MV-4-11 (cell line): ENCODE results near the gene PCDHGA12.
"Not testable (repeated sequence)": the region's sequence is repeated elsewhere in the genome, so short reads cannot be mapped to it uniquely, and the experiment has no call there.

Experiments used
- DNase-seq: peaks from one replicate; lab custom pipeline; 2025; lab: John Stamatoyannopoulos, UW

The PCDHGA12 gene

DNA sequence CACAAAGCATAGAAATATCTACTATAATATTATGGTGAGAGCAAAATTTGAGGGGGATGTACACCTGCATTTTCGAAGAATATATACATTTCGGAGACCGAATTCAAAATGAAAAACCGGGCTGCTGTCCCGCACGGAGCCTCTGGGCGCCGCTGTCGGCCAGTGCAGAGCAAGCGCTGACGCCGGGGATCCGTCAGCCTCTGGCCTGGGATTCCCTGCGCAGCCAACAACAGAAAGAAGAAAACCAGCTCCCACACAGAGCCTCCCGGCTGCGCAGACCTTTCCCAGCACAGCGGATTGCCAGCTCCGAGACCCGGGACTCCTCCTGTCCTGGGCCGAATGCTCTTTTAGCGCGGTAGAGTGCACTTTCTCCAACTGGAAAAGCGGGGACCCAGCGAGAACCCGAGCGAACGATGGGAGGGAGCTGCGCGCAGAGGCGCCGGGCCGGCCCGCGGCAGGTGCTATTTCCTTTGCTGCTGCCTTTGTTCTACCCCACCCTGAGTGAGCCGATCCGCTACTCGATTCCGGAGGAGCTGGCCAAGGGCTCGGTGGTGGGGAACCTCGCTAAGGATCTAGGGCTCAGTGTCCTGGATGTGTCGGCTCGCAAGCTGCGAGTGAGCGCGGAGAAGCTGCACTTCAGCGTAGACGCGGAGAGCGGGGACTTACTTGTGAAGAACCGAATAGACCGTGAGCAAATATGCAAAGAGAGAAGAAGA lies 22.4 kb upstream of the PCDHGA12 start, which contains the start of gene PCDHGB6:
Gene PCDHGB6, plus strand, starts transcription at position 232 of the 716 bp plus-strand sequence. Its CDS starts 182 bp downstream, at position 414.
- DNase-seq, result not testable (repeated sequence)

DNA sequence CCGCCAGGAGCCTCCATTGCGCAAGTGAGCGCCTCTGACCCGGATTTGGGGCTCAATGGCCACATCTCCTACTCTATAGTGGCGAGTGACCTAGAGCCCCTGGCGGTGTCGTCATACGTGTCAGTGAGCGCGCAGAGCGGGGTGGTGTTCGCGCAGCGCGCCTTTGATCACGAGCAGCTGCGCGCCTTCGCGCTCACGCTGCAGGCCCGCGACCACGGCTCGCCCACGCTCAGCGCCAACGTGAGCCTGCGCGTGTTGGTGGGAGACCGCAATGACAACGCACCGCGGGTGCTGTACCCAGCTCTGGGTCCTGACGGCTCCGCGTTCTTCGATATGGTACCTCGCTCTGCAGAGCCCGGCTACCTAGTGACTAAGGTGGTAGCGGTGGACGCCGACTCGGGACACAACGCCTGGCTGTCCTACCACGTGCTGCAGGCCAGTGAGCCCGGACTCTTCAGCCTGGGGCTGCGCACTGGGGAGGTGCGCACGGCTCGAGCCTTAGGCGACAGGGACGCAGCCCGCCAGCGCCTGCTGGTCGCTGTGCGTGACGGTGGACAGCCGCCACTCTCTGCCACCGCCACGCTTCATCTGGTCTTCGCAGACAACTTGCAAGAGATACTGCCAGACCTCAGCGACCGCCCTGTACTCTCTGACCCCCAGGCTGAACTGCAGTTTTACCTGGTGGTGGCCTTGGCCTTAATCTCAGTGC lies 20.6 kb upstream of the PCDHGA12 start:
- DNase-seq, result no peak

DNA sequence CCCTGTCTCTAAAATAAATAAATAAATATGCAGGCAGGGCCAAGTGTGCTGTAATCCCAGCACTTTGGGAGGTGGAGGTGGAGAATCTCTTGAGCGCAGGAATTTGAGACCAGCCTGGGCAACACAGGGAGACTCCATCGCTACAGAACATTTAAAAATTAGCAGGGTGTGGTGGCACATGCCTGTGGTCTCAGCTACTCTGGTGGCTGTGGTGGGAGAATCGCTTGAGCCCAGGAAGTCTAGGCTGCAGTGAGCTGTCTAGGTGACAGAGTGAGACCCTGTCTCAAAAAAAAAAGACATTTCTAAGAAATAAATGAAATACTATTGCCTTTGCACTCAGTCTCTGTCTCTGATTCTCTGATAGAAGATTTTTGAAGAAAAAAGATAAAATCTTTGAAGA lies 18.7 kb upstream of the PCDHGA12 start:
- no peak for DNase-seq

DNA sequence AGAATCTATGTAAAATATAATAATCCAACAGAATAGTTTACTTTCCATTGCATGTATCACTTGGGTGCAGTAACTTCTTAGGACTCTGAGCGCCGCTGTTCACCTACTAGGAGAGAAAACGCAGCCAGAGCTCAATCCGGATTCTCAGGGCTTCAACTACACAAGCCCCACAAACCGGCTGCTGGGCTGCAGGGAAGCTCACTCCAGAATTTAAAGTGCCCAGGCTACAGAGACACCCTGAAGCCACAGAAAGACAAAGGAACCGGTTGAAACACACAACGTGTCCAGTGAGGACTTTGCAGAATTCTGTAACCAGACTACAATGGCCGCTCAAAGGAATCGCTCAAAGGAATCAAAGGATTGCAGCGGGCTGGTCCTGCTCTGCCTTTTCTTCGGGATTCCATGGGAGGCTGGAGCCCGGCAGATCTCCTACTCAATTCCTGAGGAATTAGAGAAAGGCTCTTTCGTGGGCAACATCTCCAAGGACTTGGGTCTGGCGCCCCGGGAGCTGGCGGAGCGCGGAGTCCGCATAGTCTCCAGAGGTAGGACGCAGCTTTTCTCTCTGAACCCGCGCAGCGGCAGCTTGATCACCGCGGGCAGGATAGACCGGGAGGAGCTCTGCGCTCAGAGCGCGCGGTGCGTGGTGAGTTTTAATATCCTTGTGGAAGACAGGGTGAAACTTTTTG lies 17.3 kb upstream of the PCDHGA12 start, which contains the start of gene PCDHGA10:
Gene PCDHGA10, plus strand, starts transcription at position 134 of the 686 bp plus-strand sequence. Its CDS starts 189 bp downstream, at position 323.
- peak; percentile 68 for DNase-seq

DNA sequence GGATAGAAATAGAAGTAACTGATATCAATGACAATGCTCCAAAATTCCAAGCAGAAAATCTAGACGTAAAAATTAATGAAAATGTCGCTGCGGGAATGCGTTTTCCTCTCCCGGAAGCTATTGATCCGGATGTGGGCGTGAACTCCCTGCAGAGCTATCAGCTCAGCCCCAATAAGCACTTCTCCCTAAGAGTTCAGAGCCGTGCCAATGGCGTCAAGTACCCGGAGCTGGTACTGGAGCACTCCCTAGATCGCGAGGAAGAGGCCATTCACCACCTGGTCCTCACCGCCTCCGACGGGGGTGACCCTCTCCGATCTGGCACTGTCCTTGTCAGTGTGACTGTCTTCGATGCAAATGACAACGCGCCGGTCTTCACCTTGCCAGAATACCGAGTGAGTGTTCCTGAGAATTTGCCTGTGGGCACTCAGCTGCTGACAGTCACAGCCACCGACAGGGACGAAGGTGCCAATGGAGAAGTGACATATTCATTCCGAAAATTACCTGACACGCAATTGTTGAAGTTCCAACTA lies 16.7 kb upstream of the PCDHGA12 start:
- DNase-seq, result no peak

DNA sequence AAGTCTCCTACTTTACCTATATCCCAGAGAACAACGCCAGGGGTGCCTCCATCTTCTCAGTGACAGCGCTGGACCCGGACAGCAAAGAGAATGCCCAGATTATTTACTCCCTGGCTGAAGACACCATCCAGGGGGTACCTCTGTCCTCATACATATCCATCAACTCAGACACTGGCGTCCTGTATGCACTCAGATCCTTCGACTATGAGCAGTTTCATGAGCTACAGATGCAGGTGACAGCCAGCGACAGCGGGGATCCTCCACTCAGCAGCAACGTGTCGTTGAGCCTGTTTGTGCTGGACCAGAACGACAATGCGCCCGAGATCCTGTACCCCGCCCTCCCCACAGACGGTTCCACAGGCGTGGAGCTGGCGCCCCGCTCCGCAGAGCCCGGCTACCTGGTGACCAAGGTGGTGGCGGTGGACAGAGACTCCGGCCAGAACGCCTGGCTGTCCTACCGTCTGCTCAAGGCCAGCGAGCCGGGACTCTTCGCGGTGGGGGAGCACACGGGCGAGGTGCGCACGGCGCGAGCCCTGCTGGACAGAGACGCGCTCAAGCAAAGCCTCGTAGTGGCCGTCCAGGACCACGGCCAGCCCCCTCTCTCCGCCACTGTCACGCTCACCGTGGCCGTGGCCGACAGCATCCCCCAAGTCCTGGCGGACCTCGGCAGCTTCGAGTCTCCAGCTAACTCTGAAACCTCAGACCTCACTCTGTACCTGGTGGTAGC lies 15.6 kb upstream of the PCDHGA12 start:
- not testable (repeated sequence) for DNase-seq

DNA sequence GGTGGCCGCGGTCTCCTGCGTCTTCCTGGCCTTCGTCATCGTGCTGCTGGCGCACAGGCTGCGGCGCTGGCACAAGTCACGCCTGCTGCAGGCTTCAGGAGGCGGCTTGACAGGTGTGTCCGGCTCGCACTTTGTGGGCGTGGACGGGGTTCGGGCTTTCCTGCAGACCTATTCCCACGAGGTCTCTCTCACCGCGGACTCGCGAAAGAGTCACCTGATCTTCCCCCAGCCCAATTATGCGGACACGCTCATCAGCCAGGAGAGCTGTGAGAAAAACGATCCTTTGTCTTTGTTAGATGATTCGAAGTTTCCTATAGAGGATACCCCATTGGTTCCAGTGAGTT lies 15.1 kb upstream of the PCDHGA12 start:
- DNase-seq, result not testable (repeated sequence)

DNA sequence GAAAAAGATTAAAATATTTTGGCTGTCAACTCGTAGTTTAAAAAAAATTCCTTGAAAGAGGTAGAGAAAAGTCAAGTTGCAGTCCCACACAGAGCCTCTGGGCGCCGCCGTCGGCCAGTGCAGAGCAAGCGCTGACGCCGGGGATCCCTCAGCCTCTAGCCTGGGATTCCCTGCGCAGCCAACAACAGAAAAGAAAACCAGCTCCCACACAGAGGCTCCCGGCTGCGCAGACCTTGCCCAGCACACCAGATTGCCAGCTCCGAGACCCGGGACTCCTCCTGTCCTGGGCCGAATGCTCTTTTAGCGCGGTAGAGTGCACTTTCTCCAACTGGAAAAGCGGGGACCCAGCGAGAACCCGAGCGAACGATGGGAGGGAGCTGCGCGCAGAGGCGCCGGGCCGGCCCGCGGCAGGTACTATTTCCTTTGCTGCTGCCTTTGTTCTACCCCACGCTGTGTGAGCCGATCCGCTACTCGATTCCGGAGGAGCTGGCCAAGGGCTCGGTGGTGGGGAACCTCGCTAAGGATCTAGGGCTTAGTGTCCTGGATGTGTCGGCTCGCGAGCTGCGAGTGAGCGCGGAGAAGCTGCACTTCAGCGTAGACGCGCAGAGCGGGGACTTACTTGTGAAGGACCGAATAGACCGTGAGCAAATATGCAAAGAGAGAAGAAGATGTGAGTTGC lies 12.7 kb upstream of the PCDHGA12 start, which contains the start of gene PCDHGB7:
Gene PCDHGB7, plus strand, starts transcription at position 184 of the 679 bp plus-strand sequence. Its CDS starts 183 bp downstream, at position 367.
- DNase-seq, result peak; percentile 49

DNA sequence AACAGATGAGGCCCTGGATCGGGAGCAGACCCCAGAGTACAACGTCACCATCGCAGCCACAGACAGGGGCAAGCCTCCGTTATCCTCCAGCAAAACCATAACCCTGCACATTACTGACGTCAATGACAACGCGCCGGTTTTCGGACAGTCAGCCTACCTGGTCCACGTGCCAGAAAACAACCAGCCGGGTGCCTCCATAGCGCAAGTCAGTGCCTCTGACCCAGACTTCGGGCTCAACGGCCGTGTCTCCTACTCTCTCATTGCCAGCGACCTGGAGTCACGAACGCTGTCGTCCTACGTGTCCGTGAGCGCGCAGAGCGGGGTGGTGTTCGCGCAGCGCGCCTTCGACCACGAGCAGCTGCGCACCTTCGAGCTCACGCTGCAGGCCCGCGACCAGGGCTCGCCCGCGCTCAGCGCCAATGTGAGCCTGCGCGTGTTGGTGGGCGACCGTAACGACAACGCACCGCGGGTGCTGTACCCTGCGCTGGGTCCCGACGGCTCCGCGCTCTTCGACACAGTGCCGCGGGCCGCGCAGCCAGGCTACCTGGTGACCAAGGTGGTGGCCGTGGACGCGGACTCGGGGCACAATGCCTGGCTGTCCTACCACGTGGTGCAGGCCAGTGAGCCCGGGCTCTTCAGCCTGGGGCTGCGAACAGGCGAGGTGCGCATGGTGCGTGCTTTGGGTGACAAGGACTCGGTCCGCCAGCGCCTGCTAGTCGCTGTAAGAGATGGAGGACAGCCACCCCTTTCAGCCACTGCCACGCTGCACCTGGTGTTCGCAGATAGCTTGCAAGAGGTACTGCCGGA lies 11.0 kb upstream of the PCDHGA12 start:
- no peak for DNase-seq

DNA sequence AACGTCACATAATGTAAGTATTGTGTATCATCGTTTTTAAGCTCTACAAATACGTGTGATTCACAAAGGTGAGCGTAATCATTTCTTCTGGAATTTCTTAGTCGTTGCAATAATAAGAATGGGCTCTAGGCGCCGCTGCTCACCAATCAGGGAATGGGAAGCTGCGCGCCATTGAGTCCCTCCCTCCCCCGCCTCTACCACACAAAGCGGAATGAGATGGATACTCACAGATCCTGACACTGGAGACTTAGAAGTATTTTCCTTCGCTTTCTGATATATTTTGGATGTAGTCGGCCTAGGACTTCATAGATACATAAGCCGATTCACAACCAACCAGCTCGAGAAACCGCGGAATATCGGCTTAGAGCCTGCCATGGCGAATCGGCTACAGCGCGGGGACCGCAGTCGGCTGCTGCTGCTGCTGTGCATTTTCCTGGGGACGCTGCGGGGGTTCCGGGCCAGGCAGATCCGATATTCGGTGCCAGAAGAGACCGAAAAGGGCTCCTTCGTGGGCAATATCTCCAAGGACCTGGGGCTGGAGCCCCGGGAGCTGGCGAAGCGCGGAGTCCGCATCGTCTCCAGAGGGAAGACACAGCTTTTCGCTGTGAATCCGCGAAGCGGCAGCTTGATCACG lies 9.3 kb upstream of the PCDHGA12 start, which contains the start of gene PCDHGA11:
Gene PCDHGA11, plus strand, starts transcription at position 197 of the 634 bp plus-strand sequence. Its CDS starts 177 bp downstream, at position 374.
- DNase-seq, result peak; percentile 57

DNA sequence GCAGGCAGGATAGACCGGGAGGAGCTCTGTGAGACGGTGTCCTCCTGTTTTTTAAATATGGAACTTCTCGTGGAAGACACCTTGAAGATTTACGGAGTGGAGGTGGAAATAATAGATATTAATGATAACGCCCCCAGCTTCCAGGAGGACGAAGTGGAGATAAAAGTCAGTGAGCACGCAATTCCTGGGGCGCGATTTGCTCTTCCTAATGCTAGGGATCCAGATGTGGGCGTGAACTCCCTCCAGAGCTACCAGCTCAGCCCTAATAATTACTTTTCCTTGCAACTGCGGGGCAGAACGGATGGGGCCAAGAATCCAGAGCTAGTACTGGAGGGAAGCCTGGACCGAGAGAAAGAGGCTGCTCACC lies 8.8 kb upstream of the PCDHGA12 start:
- DNase-seq, result no peak

DNA sequence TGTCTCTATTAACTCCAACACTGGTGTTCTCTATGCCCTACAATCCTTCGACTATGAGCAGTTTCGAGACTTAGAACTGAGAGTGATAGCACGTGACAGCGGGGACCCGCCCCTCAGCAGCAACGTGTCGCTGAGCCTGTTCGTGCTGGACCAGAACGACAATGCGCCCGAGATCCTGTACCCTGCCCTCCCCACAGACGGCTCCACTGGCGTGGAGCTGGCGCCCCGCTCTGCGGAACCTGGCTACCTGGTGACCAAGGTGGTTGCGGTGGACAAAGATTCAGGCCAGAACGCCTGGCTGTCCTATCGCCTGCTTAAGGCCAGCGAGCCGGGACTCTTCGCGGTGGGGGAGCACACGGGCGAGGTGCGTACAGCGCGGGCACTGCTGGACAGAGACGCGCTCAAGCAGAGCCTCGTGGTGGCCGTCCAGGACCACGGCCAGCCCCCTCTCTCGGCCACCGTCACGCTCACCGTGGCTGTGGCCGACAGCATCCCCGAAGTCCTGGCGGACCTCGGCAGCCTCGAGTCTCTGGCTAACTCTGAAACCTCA lies 7.5 kb upstream of the PCDHGA12 start:
- no peak for DNase-seq

DNA sequence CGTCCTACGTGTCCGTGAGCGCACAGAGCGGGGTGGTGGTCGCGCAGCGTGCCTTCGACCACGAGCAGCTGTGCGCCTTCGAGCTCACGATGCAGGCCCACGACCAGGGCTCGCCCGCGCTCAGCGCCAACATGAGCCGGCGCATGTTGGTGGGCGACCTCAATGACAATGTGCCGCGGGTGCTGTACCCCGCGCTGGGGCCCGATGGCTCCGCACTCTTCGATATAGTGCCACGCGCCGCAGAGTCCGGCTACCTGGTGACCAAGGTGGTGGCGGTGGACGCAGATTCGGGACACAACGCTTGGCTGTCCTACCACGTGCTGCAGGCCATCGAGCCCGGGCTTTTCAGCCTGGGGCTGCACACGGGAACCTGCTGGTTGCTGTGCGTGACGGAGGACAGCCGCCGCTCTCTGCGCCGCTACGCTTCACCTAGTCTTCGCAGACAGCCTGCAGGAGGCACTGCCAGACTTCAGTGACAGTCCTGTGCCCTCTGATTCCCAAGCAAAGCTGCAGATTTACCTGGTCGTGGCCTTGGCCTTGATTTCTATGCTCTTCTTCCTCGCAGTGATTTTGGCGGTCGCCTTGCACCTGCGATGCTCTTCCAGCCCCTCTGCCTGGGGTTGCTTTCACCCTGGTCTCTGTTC lies 2.4 kb upstream of the PCDHGA12 start:
- DNase-seq, result no peak

DNA sequence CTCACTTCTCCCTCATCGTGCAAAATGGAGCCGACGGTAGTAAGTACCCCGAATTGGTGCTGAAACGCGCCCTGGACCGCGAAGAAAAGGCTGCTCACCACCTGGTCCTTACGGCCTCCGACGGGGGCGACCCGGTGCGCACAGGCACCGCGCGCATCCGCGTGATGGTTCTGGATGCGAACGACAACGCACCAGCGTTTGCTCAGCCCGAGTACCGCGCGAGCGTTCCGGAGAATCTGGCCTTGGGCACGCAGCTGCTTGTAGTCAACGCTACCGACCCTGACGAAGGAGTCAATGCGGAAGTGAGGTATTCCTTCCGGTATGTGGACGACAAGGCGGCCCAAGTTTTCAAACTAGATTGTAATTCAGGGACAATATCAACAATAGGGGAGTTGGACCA lies 979 bp downstream of the PCDHGA12 start:
- DNase-seq, result no peak

DNA sequence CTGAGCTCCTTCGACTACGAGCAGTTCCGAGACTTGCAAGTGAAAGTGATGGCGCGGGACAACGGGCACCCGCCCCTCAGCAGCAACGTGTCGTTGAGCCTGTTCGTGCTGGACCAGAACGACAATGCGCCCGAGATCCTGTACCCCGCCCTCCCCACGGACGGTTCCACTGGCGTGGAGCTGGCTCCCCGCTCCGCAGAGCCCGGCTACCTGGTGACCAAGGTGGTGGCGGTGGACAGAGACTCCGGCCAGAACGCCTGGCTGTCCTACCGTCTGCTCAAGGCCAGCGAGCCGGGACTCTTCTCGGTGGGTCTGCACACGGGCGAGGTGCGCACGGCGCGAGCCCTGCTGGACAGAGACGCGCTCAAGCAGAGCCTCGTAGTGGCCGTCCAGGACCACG lies 2.0 kb downstream of the PCDHGA12 start:
- DNase-seq, result not testable (repeated sequence)

DNA sequence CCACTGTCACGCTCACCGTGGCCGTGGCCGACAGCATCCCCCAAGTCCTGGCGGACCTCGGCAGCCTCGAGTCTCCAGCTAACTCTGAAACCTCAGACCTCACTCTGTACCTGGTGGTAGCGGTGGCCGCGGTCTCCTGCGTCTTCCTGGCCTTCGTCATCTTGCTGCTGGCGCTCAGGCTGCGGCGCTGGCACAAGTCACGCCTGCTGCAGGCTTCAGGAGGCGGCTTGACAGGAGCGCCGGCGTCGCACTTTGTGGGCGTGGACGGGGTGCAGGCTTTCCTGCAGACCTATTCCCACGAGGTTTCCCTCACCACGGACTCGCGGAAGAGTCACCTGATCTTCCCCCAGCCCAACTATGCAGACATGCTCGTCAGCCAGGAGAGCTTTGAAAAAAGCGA lies 2.4 kb downstream of the PCDHGA12 start:
- DNase-seq, result not testable (repeated sequence)

DNA sequence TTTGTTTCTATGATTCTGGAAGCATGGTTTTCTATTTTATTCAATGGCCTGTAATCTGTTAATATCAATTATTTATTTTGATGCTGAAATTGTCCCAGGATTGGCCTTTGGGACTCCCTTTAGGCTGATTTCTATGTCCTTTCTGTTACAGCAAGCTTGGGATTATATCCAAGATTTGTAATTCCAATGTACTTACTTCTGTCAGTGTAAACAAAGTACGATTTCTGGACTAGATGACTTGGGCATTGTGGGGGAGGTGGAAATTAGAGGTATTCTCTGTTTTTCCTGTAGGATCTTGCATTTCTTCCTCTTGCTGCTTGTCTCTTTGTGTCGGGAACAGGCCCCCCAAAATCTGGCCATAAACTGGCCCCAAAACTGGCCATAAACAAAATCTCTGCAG lies 3.7 kb downstream of the PCDHGA12 start:
- DNase-seq, result no peak

DNA sequence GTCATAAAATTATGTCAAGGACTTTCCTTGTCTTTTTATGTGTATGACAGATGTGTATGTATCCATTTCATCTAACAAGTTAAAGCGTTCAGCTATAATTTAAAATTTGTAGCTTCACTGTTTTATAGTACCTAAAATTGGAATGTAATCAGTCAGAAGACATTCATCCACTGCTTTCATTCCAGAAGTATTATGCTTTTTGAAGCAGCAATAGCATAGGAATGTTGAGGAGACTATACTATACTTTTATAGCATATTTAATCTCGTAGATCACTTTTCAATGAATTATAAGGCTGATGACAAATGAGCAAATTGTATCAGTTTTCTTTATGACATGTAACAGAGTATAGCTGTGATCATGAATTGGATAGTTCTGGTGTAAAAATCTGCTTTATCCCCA lies 6.9 kb downstream of the PCDHGA12 start:
- DNase-seq, result no peak
